Small intestine (tissue), 7 donors: ENCODE data around the gene LHX8. TPM values are rescaled to one million over a fixed set of nuclear protein-coding genes. Genes with fewer than 3 reads are reported as not detected.

Experiments
- DNase-seq, 2 donors: peaks; one replicate each; pipeline versions ENCODE4 v3.0.0 to v3.0.0-alpha.2; 2013
- FAIRE-seq: peaks from 2 replicates; lab custom pipeline; 2012; peaks lifted over from hg19 to GRCh38; lab: Jason Lieb, UNC
- H3K27ac ChIP-seq, 3 donors: one replicate each; pipeline ENCODE4 v1.5.1; 2013; ENCODE audit warnings: low read length in 2 of 3, mild to moderate bottlenecking in 2 of 3, control low read depth in 1 of 3, inconsistent platforms in 1 of 3, low read depth in 1 of 3, moderate library complexity in 1 of 3
- H3K27me3 ChIP-seq, 3 donors: one replicate each; pipeline ENCODE4 v1.6.1; 2013; ENCODE audit warnings: low read length in 3 of 3, inconsistent platforms in 1 of 3; ENCODE audit not compliant: control insufficient read depth in 3 of 3, insufficient read depth in 3 of 3
- H3K36me3 ChIP-seq, 3 donors: one replicate each; pipeline ENCODE4 v1.6.1; 2013; ENCODE audit warnings: low read length in 3 of 3, inconsistent platforms in 1 of 3, low read depth in 1 of 3, mild to moderate bottlenecking in 1 of 3, moderate library complexity in 1 of 3; ENCODE audit not compliant: control insufficient read depth in 3 of 3, insufficient read depth in 2 of 3
- H3K4me1 ChIP-seq, 3 donors: one replicate each; pipeline ENCODE4 v1.6.1; 2013; ENCODE audit warnings: low read length in 2 of 3, inconsistent platforms in 1 of 3, low read depth in 1 of 3, mild to moderate bottlenecking in 1 of 3, moderate library complexity in 1 of 3; ENCODE audit not compliant: control insufficient read depth in 3 of 3, insufficient read depth in 2 of 3
- H3K4me3 ChIP-seq, 3 donors: one replicate each; pipeline ENCODE4 v1.5.1; 2013; ENCODE audit warnings: low read length in 3 of 3, control low read depth in 1 of 3, inconsistent platforms in 1 of 3, low read depth in 1 of 3, mild to moderate bottlenecking in 1 of 3, moderate library complexity in 1 of 3
- H3K9me3 ChIP-seq, 2 donors: one replicate each; pipeline ENCODE4 v1.6.1; 2013; ENCODE audit warnings: low read depth in 1 of 2, low read length in 1 of 2; ENCODE audit not compliant: control insufficient read depth in 2 of 2, insufficient read depth in 1 of 2
- WGBS, 3 donors: extraction: QIAGEN DNeasy Blood & Tissue Kit; methylation state at CpG; one replicate each; pipeline ENCODE4 v1.1.7; 2013; 5-methylcytosine and 5-hydroxymethylcytosine counted together
- polyA plus RNA-seq, 4 donors: library from polyadenylated mRNA; stranded (reverse) in 3 of 4; unstranded in 1 of 4; fragments of 200-250 nt in 3 of 4; fragments of 120-200 nt in 1 of 4; gene quantifications; one replicate each; pipeline versions ENCODE4 v1.2.1 to v1.2.3, GENCODE V29; 2013
- donor health status: healthy with polysubstance abuse.
- donor health status: control.
- donor health status: control.
- donor health status: Bipolar disorder and iron deficiency.
- donor health status: healthy.

Gene LHX8
- polyA plus RNA-seq, 4 donors = not detected

GRCh38 chr1:75115654-75116053 is 18.5 kb upstream of the LHX8 start:
- Histone ChIP-seq H3K36me3 (no peaks in the 10 kb centered on the region), H3K4me1 (no peaks in the 10 kb centered on the region), H3K27ac (no peak overlapping the region), H3K27me3 (no peaks in the 10 kb centered on the region), H3K9me3 (no peaks in the 10 kb centered on the region), H3K4me3 (no peak overlapping the region)
- no peak for DNase-seq
- no peak for FAIRE-seq

GRCh38 chr1:75123756-75124155 is 10.4 kb upstream of the LHX8 start:
- Histone ChIP-seq H3K4me3 (no peak overlapping the region), H3K27me3 (peaks cover 2 to 46% (median 40%) of the 10 kb centered on the region in 3 donors), H3K36me3 (no peaks in the 10 kb centered on the region), H3K4me1 (no peaks in the 10 kb centered on the region), H3K9me3 (peaks cover 0 to 10% of the 10 kb centered on the region in 2 donors), H3K27ac (no peak overlapping the region)
- 81 to 85% (median 84%) methylated on average over 1 of the region's 1 CpG for WGBS, 3 donors
- DNase-seq = no peak
- FAIRE-seq = no peak

GRCh38 chr1:75124510-75124909 is 9.7 kb upstream of the LHX8 start:
- H3K4me3 ChIP-seq = no peak overlapping the region
- no peaks in the 10 kb centered on the region for H3K36me3 ChIP-seq
- FAIRE-seq = no peak
- no peak overlapping the region for H3K27ac ChIP-seq
- 24 to 50% (median 42%) methylated on average over 23 of the region's 23 CpGs for WGBS, 3 donors
- peaks cover 0 to 10% of the 10 kb centered on the region in 2 donors for H3K9me3 ChIP-seq
- DNase-seq = no peak
- no peaks in the 10 kb centered on the region for H3K4me1 ChIP-seq
- peaks cover 2 to 53% (median 46%) of the 10 kb centered on the region in 3 donors for H3K27me3 ChIP-seq

- 18 to 40% (median 30%) methylated on average over 28 to 38 of the region's 38 CpGs for WGBS, 3 donors
- Histone ChIP-seq H3K9me3 (peaks cover 0 to 10% of the 10 kb centered on the region in 2 donors), H3K4me1 (no peaks in the 10 kb centered on the region), H3K4me3 (no peak overlapping the region), H3K27me3 (peaks cover 7 to 61% (median 52%) of the 10 kb centered on the region in 3 donors), H3K36me3 (no peaks in the 10 kb centered on the region), H3K27ac (no peak overlapping the region)
- DNase-seq = no peak
- FAIRE-seq = no peak
These were observed 8.9 kb upstream of the LHX8 start for GRCh38 chr1:75125161-75125726.

- Histone ChIP-seq H3K4me3 (no peak overlapping the region), H3K36me3 (no peaks in the 10 kb centered on the region), H3K9me3 (peaks cover 0 to 13% of the 10 kb centered on the region in 2 donors), H3K4me1 (no peaks in the 10 kb centered on the region), H3K27me3 (peaks cover 15 to 75% (median 66%) of the 10 kb centered on the region in 3 donors), H3K27ac (no peak overlapping the region)
- DNase-seq (no peak), FAIRE-seq (no peak)
- 18 to 49% (median 27%) methylated on average over 12 of the region's 12 CpGs for WGBS, 3 donors
These were observed 7.5 kb upstream of the LHX8 start for GRCh38 chr1:75126611-75127101.

DNA sequence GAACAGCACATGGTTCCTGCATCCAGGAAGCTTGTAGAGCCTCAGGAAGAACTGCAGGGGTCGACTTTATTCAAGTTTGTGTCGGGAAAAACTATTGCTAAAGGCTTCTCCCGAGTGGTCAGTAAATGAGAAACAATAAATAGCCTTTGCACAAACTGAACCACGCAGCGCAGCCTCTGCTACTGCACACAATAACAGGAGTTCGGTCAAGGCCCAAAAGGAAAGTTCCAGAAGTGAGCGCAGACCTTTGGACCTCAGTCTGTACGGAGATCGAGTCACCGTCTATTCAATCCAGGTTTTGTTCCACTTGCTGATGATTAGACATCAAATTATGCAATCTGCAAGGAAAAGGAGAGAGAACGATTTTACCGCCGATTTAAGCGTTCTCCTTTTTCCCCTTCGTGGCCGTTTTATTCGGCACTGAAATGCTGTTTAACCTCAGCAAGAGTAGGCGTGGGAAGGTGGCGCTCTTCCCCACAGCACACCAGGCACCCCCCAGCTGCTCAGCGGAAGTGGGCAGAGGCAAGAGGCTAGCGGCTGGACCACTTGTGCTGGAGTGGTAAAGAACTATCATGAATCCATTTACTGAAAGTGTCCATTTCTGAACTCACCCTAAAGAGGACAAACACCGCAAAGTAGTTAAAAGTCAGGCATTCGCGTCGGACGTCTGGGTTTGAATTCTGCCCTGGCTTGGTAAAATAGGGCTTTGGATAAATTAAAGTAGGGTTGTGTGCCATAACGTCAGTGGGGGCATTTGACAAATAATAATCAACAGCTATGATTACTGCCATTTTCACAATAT is 6.1 kb upstream of the LHX8 start:
- no peak overlapping the region for H3K27ac ChIP-seq
- H3K27me3 ChIP-seq = peaks cover 15 to 90% (median 79%) of the 10 kb centered on the region in 3 donors
- DNase-seq = no peak
- no peak for FAIRE-seq
- no peaks in the 10 kb centered on the region for H3K36me3 ChIP-seq
- no peak overlapping the region for H3K4me3 ChIP-seq
- H3K4me1 ChIP-seq = no peaks in the 10 kb centered on the region
- WGBS, 3 donors = 8 to 22% (median 13%) methylated on average over 27 of the region's 27 CpGs
- peaks cover 0 to 13% of the 10 kb centered on the region in 2 donors for H3K9me3 ChIP-seq

- peaks cover 15 to 99% (median 83%) of the 10 kb centered on the region in 3 donors for H3K27me3 ChIP-seq
- H3K4me1 ChIP-seq = peaks cover 0 to under 1% (median 0%) of the 10 kb centered on the region in 3 donors
- peaks cover 0 to 13% of the 10 kb centered on the region in 2 donors for H3K9me3 ChIP-seq
- FAIRE-seq (no peak), DNase-seq (no peak)
- WGBS, 3 donors = 3 to 15% (median 5%) methylated on average over 10 of the region's 10 CpGs
- no peak overlapping the region for H3K27ac ChIP-seq
- H3K4me3 ChIP-seq = no peak overlapping the region
- no peaks in the 10 kb centered on the region for H3K36me3 ChIP-seq
These were observed 4.6 kb upstream of the LHX8 start for GRCh38 chr1:75129660-75129982.

GRCh38 chr1:75129983-75130789 is 4.0 kb upstream of the LHX8 start:
- DNase-seq = no peak

More at GRCh38 chr1:75129983-75130789, 4.0 kb upstream of the LHX8 start:
- no peak for FAIRE-seq
- 5 to 15% (median 14%) methylated on average over 40 of the region's 40 CpGs for whole genome bisulfite sequencing, 3 donors
- Histone ChIP-seq H3K27me3 (peaks cover 15 to 99% (median 84%) of the 10 kb centered on the region in 3 donors), H3K36me3 (no peaks in the 10 kb centered on the region), H3K27ac (no peak overlapping the region), H3K4me3 (no peak overlapping the region), H3K9me3 (peaks cover 0 to 10% of the 10 kb centered on the region in 2 donors), H3K4me1 (peaks cover 0 to 6% (median 0%) of the 10 kb centered on the region in 3 donors)
